IPS DF 19.7 (cell line): ENCODE measurements around the gene MN1.

Experiments
- DNase-seq: peaks from one replicate; pipeline ENCODE4 v3.0.0-alpha.2; 2013; ENCODE audit warnings: low read depth, low spot score

Gene MN1

GRCh38 chr22:27800250-27801201 is 1.0 kb downstream of the MN1 start:
- DNase-seq = no peak

GRCh38 chr22:27799827-27800249 is 1.7 kb downstream of the MN1 start:
- DNase-seq = no peak

DNA sequence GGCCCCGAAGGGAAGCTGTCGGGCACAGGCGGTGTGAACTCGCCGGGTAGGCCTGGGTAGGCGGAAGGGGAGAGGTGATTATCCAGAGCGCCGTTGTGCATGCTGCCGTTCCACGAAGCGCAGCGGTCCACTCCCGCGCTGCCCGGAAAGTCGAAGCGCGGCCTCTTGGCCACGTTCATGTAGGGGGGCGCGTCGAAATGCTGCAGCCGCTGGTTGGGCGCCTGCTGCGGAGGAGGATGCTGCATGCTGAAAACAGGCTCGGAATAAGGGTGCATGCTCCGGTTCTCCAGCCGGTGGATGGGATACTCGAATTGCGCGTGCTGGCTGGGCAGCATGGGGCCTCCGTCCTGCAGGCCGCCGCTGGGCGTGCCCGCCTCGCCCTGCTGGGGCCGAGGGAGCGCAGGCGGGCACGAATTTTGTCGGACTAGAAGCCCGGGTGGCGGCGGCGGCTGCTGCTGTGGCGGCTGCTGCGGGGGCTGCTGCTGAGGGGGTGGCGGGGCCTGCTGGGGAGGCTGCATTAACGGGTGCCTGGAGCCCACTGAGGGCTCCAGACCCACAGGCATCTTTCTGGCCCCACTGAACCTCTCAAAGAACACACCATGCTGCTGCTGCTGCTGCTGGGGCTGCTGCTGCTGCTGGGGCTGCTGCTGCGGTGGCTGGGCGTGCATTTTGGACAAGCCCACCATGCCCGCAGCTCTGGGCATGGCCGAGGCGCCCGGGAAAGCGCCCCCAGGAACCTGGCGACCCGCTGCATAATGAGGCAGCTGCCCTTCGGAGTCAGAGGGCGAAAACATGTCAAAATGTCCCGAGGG is 2.3 kb downstream of the MN1 start:
- DNase-seq = no peak

DNA sequence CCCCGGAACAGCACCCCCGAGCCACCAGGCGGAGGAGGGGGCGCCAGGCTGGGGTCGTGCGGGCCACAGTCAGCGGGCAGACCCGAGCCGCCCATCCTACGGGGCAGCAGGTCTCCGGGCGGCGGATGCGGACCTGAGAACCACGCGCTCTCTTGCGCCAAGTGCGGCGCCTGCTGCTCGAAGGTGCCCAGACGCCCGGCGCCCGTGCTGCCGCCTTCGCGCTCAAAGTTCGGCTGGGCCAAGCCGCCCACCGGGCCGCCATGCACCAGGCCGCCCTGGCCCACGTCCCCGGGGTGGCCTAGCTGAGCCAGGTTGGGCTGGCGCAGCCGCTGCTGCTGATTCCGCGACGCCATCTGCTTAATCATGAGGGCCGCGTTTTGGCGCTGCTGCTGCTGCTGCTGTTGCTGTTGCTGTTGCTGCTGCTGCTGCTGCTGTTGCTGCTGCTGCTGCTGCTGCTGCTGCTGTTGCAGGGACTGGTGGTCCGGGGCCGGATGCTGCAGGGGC is 3.0 kb downstream of the MN1 start:
- DNase-seq = no peak

DNA sequence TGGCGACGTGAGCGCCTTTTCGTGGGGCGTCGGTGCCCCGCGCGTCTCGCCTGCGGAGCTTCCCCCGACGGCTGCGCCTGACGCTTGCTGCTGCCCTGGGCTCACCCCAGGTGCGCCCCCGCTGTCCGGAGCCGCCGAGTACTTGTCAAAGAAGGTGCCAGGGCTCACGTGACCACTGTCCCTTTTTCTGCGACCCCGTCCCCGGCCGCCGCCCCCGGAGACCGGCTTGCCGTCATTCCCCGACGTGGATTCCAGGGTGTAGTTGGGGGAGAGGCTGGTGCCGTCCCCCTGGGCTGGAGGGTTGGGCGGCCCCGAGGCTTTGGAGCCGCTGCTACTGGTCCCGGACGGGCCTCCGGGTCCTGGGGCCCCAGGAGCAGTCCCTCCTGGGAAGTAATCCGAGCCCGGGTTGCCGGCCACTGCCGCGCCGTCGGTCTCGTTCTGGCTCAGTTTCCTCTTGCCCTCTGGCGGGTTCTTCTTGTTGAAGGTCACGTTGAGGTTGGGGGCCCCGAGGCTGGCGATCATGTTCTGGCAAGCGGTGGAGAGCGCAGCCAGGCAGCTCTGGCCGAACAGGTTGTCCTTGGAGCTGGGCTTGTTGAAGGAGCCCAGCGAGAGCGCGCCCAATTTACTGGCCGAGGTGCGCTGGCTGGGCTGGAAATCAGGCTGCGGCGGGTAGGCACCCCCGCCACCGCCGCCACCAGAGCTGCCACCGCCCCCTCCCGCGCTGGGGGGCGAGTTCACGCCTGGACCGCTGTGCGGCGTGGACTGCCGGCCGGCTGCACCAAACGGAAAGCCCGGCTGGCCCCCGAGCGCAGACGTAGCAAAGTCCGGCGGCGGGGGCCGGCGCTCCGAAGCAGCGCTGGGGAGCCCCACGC is 3.8 kb downstream of the MN1 start:
- DNase-seq = no peak

DNA sequence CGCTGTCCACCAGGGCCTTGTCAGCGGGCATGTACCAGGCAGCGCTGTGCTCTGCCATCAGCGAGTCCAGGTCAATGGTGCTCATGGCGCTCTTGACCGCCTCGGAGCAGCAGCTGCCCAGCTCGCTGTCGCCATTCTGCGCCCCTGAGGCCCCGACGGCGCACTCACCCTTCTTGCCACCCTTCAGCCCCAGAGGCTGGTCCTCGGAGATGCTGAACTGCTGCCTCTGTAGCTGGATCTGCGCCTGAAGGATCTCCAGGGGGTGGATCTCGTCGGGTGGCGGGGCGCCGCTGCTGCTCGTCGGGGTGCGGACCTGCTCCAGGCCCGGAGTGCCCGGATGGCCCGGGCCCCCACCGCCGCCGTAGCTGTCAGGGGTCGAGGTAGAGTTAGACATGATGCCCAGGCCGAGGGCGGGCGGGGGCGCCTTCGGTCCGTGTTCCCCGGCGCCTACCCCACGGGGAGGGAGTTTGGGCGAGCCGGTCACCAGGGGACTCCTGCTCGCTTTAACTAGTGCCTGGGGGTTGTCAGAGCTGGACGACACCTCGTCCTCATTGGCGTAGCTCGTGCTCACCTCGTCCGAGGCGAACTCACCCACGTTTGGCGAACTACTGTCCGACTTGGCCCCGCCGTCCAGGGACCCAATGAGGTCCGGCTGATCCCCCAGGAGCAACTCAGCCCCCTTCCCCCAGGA is 4.6 kb downstream of the MN1 start:
- DNase-seq = no peak

- no peak for DNase-seq
Observed at GRCh38 chr22:27795696-27796517, 5.6 kb downstream of the MN1 start.

DNA sequence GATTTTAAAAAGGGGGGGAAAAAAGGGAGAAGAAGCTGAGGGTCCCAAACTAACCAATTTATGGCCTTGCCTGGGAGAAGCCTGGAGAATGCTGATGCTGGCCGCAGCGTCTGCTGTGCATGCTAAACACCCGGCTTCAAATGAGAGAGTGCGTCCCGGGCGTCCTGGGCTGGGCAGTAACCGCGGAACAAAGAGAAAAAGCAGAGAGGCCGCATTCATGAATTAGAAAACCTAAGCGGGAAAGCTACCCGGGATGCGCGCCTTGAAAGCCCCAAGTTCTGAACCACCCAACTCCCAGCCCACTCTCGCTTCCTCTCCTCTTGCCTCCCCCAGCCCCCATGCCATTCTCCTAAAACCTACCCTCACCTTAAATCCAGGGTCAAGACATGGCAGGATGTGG is 6.5 kb downstream of the MN1 start:
- DNase-seq = no peak

- no peak for DNase-seq
Observed at GRCh38 chr22:27794226-27794625, 7.3 kb downstream of the MN1 start.

GRCh38 chr22:27793576-27793975 is 8.0 kb downstream of the MN1 start:
- no peak for DNase-seq

- no peak for DNase-seq
Observed at GRCh38 chr22:27792452-27793161, 8.9 kb downstream of the MN1 start.

DNA sequence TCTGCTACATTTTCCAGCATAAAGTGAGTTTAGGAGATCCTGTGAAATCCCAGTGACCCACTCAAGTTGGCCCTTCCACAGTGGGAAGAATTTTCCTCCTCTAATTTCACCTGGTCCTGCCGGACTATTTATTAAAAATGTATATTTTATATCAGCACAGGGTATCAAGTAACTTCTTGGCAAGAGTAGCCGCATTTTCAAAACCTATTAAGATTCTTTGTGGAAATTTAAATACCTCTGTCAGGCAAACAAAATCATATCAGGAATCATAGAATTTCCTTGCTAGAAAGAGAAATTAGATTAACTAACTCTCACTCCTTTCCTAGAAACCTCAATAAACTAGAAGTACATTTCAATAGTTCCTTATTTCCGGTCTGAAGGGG is 9.7 kb downstream of the MN1 start:
- no peak for DNase-seq

DNA sequence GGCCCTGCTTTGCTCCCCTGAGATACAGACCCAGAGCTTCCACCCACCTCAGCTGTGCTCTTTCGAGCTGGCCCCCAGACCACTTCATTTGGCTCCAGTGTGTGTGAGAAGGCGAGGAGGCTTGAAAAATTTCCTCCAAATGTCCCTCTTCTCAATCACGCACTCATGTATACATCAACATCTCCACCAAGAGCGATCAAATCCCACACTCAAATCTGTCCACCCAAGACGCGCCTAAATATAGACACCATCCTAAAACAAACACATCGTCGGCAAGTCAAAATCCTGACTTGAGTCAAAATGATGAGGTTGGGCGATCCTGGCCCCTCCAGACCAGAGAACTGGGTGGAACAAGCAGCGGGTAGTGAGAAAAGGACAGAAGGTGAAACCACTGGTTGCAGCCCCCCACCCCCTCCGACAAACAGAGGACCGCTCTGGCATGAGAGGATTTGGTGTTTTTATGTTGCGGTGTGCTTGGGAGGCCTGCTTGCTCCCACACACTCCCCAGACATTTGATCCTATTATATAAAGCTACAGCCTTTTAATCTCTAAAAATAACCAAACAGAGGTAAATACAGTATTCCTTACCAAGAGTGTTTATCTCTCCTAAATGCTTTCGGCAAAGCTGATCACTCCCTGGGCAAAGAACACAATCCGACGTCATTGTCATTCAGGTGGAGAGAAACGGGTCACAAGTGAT is 10.2 kb downstream of the MN1 start:
- DNase-seq = no peak

DNA sequence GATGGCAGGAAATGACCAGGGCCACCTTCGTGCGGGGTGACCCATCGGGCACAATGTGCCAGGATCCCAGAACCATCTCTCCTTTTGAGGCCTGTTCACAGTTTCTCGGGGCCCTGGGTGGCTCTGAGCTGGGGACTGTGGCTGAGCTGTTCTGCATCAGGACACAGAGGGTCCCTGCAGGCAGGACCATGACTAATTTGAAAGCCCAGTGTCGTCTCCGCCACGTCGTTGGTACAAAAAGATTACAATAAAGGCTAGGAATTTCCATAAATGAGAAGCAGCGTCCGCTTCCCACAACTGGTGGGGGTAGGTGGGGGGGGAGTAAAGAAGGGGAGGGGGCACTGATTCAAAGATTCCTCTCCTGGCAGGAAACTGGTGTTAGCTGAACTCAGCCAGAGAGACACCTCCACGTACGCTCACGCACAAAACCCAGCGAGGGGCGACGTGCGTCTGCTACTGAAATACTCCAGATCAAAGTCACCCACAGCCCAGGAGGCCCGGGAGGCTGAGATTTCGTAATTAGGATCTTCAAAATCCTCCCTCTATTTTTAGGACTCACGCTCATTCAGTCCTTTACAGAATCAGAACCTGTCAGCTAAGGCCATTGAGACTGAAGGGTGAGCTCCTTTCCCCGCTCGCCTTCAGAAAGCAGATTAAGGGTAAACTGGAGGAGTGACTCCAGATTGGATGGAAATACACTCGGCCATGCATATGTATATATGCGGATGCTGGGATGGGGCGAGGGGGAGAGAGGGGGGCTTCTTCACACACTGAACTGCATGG is 11.0 kb downstream of the MN1 start:
- no peak for DNase-seq

- no peak for DNase-seq
Observed at GRCh38 chr22:27788500-27789288, 12.9 kb downstream of the MN1 start.

- no peak for DNase-seq
Observed at GRCh38 chr22:27786965-27787364, 14.6 kb downstream of the MN1 start.

- no peak for DNase-seq
Observed at GRCh38 chr22:27786291-27786932, 15.1 kb downstream of the MN1 start.
